Measurements from ENCODE around the gene NCAPD3. TPM values are rescaled to one million over a fixed set of nuclear protein-coding genes. Genes with fewer than 3 reads are reported as not detected.

NCAPD3 gene
- total and polyA plus RNA-seq, 2 of the 13 experiments (the other 11 are each of a cell fraction or from before 2014, with no cell fraction given) = 20.7 to 25.6 TPM

DNA sequence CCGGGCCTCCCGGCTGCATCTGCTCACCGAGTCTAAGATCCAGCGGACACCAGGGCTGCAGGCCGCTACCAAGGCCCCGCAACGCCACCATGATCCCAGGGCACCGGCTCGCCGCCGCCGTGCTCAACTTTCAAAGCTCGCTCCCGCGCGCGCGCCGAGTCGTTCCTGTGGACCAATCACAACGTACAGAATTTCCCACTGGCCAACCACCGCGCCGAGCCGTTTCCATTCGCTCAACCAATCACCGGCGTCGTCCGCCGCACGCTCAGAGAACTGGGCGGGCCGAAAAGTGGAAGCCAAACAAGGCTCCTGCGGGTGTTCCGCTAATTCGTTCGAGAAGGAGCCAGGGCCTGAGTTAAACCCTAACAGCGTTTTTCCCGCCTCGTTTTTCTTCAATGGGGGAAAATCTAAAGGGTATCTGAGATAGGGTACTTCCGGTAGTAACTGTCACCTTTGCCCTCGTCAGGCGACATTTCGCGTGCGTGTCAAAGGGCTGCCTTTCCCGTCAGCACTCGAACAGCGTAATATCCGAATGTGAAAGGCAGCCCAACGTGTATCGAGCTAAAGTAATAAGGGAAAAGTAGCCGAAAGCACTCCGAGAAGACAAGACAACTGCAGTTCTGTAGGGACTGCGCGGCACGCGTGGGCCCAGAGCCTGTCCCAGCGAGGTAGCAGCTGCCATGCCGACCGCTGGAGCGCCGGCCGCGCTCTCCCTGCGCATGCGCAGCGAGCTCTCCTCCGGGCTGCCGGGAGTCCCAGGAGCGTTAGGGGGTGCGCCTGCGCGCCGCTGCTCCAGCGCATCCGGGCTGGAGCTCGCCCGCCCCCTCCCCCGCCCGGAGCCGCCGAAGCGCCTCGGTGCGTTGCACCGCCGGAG, at the start of gene NCAPD3, which contains the start of gene VPS26B (continued):
- TF ChIP-seq EED (CRISPR knock-in tag; IDR thresholded peaks at IDR 0.05) = peak; percentile 86; the same call in 1 of the 2 replicates
- peak; percentile 74; the same call in 1 of the 2 replicates for TF ChIP-seq ZSCAN9 (CRISPR knock-in tag; IDR thresholded peaks at IDR 0.05; ENCODE audit: borderline replicate concordance)
- TF ChIP-seq RARA (CRISPR knock-in tag; IDR thresholded peaks at IDR 0.05) = no peak
- TF ChIP-seq, protein P1, sequence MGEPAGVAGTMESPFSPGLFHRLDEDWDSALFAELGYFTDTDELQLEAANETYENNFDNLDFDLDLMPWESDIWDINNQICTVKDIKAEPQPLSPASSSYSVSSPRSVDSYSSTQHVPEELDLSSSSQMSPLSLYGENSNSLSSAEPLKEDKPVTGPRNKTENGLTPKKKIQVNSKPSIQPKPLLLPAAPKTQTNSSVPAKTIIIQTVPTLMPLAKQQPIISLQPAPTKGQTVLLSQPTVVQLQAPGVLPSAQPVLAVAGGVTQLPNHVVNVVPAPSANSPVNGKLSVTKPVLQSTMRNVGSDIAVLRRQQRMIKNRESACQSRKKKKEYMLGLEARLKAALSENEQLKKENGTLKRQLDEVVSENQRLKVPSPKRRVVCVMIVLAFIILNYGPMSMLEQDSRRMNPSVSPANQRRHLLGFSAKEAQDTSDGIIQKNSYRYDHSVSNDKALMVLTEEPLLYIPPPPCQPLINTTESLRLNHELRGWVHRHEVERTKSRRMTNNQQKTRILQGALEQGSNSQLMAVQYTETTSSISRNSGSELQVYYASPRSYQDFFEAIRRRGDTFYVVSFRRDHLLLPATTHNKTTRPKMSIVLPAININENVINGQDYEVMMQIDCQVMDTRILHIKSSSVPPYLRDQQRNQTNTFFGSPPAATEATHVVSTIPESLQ (CRISPR knock-in tag; conservative IDR thresholded peaks at IDR 0.05) = no peak; the same call in 1 of the 2 replicates
- peak; percentile 79 for TF ChIP-seq THAP11 (CRISPR knock-in tag; IDR thresholded peaks at IDR 0.05)
- TF ChIP-seq ZNF564 (CRISPR knock-in tag; IDR thresholded peaks at IDR 0.05) = peak; percentile 68
- peak; percentile 84; the same call in 1 of the 2 replicates for TF ChIP-seq ZNF317 (CRISPR knock-in tag; IDR thresholded peaks at IDR 0.05)
- TF ChIP-seq SMAD9 (CRISPR knock-in tag; IDR thresholded peaks at IDR 0.05) = peak; percentile 33; the same call in 1 of the 2 replicates
- TF ChIP-seq, protein P2, sequence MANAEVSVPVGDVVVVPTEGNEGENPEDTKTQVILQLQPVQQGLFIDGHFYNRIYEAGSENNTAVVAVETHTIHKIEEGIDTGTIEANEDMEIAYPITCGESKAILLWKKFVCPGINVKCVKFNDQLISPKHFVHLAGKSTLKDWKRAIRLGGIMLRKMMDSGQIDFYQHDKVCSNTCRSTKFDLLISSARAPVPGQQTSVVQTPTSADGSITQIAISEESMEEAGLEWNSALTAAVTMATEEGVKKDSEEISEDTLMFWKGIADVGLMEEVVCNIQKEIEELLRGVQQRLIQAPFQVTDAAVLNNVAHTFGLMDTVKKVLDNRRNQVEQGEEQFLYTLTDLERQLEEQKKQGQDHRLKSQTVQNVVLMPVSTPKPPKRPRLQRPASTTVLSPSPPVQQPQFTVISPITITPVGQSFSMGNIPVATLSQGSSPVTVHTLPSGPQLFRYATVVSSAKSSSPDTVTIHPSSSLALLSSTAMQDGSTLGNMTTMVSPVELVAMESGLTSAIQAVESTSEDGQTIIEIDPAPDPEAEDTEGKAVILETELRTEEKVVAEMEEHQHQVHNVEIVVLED (CRISPR knock-in tag; IDR thresholded peaks at IDR 0.05; ENCODE audit: borderline replicate concordance) = peak; percentile 89
- peak; percentile 87 for TF ChIP-seq MYC (CRISPR knock-in tag; IDR thresholded peaks at IDR 0.05; ENCODE audit: borderline replicate concordance)
- TF ChIP-seq ZNF224 (CRISPR knock-in tag; IDR thresholded peaks at IDR 0.05) = peak; percentile 51; the same call in 1 of the 2 replicates
- TF ChIP-seq, protein P3, sequence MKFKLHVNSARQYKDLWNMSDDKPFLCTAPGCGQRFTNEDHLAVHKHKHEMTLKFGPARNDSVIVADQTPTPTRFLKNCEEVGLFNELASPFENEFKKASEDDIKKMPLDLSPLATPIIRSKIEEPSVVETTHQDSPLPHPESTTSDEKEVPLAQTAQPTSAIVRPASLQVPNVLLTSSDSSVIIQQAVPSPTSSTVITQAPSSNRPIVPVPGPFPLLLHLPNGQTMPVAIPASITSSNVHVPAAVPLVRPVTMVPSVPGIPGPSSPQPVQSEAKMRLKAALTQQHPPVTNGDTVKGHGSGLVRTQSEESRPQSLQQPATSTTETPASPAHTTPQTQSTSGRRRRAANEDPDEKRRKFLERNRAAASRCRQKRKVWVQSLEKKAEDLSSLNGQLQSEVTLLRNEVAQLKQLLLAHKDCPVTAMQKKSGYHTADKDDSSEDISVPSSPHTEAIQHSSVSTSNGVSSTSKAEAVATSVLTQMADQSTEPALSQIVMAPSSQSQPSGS (CRISPR knock-in tag; IDR thresholded peaks at IDR 0.05) = 0 out of 2 replicates have a peak, but pooled peaks have one; percentile 40
- peak; percentile 34 for TF ChIP-seq KAT7 (CRISPR knock-in tag; IDR thresholded peaks at IDR 0.05; ENCODE audit: borderline replicate concordance)
- peak; percentile 94; the same call in 1 of the 2 replicates for TF ChIP-seq ZNF558 (CRISPR knock-in tag; IDR thresholded peaks at IDR 0.05; ENCODE audit: borderline replicate concordance)
- TF ChIP-seq ZNF431 (CRISPR knock-in tag; IDR thresholded peaks at IDR 0.05; ENCODE audit: borderline replicate concordance, low read depth) = 0 out of 2 replicates have a peak, but pooled peaks have one; percentile 39
- TF ChIP-seq ZKSCAN5 (CRISPR knock-in tag; IDR thresholded peaks at IDR 0.05) = no peak
- no peak for TF ChIP-seq MAFF (IDR thresholded peaks at IDR 0.05; ENCODE audit: low read depth, low read length)
- peak; percentile 72 for TF ChIP-seq TAF1 (CRISPR knock-in tag; IDR thresholded peaks at IDR 0.05)
- peak; percentile 97 for TF ChIP-seq DMAP1 (CRISPR knock-in tag; IDR thresholded peaks at IDR 0.05)
- TF ChIP-seq, protein P4, sequence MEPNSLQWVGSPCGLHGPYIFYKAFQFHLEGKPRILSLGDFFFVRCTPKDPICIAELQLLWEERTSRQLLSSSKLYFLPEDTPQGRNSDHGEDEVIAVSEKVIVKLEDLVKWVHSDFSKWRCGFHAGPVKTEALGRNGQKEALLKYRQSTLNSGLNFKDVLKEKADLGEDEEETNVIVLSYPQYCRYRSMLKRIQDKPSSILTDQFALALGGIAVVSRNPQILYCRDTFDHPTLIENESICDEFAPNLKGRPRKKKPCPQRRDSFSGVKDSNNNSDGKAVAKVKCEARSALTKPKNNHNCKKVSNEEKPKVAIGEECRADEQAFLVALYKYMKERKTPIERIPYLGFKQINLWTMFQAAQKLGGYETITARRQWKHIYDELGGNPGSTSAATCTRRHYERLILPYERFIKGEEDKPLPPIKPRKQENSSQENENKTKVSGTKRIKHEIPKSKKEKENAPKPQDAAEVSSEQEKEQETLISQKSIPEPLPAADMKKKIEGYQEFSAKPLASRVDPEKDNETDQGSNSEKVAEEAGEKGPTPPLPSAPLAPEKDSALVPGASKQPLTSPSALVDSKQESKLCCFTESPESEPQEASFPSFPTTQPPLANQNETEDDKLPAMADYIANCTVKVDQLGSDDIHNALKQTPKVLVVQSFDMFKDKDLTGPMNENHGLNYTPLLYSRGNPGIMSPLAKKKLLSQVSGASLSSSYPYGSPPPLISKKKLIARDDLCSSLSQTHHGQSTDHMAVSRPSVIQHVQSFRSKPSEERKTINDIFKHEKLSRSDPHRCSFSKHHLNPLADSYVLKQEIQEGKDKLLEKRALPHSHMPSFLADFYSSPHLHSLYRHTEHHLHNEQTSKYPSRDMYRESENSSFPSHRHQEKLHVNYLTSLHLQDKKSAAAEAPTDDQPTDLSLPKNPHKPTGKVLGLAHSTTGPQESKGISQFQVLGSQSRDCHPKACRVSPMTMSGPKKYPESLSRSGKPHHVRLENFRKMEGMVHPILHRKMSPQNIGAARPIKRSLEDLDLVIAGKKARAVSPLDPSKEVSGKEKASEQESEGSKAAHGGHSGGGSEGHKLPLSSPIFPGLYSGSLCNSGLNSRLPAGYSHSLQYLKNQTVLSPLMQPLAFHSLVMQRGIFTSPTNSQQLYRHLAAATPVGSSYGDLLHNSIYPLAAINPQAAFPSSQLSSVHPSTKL (CRISPR knock-in tag; IDR thresholded peaks at IDR 0.05) = peak; percentile 47; the same call in 1 of the 2 replicates
- TF ChIP-seq ZFAT (CRISPR knock-in tag; conservative IDR thresholded peaks at IDR 0.05) = 0 out of 2 replicates have a peak, but pooled peaks have one; percentile 51
